GM12801 (cell line): ENCODE measurements around the gene ZNF536.

Experiments used
- TF ChIP-seq, protein P1 (sequence below): IDR thresholded peaks from one replicate; pipeline ENCODE4 v1.5.1; 2011; ENCODE audit warnings: control low read depth; ENCODE audit not compliant: insufficient read length; ENCODE audit errors: extremely low read depth

Gene ZNF536

DNA sequence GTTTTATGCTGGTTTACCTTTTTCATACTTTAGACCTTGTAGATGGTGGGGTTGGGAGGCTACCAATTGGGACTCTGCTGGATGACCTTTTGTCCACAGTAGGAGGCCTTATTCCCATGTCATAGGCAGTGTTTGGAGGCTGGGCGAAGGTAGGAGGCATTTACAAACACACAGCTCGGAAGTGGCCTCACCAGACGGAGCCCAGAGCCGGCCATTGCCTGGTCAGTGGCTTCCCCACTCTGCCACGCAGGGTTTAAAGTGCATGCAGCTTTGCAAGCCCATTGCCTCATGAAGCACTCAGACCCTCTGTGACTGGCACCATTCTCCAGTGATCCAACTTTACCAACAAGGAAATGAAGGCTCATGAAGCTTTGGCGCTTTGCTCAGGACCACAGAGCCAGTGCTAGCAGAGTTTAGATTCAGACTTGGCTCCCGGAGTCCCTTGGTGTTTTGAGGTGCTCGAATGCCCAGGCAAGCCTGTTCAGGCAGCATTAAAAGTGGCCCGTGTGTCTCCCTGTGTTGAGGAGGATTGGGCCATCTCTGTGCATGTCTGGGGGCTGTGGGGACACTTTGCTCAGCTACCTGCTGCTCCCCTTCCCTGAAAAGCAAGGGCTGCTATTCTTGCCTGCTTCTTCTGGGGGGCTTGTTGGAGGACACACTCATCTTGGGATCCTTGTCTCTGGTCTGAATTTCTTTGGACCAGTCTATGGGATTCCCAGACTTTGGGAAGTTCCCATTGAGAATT is 148.7 kb downstream of the ZNF536 start:
- TF ChIP-seq, protein P1, sequence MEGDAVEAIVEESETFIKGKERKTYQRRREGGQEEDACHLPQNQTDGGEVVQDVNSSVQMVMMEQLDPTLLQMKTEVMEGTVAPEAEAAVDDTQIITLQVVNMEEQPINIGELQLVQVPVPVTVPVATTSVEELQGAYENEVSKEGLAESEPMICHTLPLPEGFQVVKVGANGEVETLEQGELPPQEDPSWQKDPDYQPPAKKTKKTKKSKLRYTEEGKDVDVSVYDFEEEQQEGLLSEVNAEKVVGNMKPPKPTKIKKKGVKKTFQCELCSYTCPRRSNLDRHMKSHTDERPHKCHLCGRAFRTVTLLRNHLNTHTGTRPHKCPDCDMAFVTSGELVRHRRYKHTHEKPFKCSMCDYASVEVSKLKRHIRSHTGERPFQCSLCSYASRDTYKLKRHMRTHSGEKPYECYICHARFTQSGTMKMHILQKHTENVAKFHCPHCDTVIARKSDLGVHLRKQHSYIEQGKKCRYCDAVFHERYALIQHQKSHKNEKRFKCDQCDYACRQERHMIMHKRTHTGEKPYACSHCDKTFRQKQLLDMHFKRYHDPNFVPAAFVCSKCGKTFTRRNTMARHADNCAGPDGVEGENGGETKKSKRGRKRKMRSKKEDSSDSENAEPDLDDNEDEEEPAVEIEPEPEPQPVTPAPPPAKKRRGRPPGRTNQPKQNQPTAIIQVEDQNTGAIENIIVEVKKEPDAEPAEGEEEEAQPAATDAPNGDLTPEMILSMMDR, result no peak

DNA sequence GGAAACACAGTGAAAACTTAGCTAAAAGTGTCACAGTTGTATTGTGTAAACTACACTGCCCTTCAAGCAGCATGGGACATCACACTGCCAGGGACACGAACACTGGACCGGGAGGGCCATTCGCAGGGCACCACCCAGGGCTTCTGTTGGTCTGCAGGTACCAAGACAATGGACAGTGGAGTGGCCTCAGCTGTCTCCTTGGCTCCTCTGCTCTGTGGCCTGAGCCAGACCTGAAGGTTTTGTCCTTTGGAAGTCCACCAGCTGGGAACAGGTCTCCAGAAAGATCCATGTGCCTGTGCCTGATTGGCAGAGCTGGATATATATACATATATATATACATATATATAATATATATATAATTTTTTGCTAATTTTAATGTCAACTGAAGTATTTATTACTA is 149.8 kb downstream of the ZNF536 start:
- TF ChIP-seq, protein P1, result no peak

DNA sequence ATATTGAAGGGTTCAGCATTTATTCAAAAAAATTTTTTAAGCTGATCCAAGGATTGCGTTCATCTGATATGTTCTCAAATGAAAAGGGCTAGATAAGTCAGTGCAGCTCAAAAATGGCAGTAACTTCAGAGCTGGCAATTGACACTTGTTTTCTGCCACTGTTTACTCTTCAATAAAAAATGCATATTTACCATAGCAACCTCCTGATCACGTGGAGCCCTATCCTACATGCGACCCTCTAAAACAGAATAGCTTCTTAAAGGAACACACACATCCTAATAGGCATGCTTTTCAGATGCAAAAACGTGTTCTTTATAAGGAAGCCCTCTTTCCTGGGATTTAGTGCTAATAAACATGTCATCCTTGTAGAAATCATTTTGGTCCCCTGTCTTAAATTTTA is 150.2 kb downstream of the ZNF536 start:
- TF ChIP-seq, protein P1, result no peak

DNA sequence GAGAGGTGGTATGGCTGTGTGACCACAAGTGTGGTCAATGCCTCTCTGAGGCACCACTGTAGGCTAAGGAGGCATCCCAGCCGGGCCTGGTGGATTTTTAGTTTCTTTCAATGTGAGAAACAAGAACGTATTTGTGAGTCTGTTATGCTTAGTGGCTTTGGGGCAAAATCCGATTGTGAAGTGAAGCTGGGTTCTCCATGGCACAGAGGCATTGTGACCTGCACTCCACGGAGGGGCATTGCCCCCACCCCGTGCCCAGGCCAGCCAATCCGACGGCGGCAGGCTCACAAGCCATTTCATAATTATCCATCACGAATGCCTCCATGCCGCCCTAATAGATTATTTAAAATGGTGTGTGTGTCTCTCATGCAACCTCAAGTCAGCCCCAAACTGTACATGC is 151.6 kb downstream of the ZNF536 start:
- TF ChIP-seq, protein P1, result no peak

DNA sequence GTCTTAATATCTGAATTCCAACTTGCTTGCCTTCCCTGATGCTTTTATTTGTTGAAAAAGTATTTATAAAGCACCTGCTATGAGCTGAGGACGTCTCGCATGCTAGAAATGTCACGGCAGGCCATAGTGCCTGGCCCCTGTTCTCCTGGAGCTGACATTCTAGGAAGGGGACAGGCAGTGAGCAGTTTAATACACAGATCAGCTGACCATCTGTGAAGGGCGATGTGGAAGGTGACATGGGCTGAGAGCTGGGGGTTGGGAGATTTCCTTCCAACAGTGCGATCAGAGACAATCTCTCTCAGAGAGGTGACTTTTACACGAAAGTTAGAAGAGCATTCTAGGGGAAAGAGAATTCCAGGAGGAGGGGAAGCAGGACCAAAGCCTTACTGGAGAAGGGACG is 153.2 kb downstream of the ZNF536 start:
- TF ChIP-seq, protein P1, result no peak

DNA sequence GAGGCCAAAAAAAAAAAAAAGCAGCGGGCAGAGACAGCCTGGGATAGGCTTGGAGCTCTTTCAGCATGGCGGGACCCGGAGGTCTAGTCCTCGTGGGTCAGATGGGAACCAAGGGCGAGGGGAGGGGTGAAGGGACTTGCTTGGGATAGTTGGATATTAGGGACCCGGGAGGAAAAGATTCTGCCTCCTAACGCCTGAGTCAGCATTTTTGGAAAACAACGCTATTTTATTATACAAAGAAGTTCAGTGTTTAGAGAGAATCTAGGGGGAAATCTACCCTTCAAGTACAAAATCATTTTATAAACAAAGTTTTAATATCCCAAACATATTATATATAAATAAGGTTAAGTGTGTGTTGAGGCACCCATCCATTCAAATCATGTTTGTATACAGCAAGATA is 156.7 kb downstream of the ZNF536 start:
- TF ChIP-seq, protein P1, result no peak

DNA sequence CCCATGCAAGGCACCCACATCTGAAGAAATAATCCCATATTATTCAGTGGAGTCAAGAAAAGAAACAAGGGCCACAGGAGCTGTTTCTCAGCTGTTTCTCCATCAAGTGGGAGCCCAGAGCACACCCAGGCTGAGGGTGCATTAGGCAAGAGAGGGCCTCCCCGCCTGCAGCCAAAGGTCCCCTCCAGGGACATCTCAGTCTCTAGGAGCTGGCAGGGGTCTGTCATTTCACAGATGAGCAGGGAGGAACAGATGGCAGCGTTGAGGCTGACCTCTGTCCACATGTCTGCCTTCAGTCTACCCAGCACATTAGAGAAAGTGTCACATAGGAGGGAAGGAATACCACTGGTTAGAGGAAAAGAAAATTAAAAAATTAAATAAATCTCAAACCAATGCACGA is 157.7 kb downstream of the ZNF536 start:
- TF ChIP-seq, protein P1, result no peak
